Activated CD4-positive, alpha-beta memory T cell treated with anti-CD3 and anti-CD28 coated beads, Interleukin-2, amount 10 ng/mL, durations not matched to agents 7 days and 5 days (primary cell): ENCODE measurements around the gene STARD13. TPM values are rescaled to one million over a fixed set of nuclear protein-coding genes. Genes with fewer than 3 reads are reported as not detected.

Source experiments
- CTCF ChIA-PET: fragments of 350-600 bp; sonication (Branson Sonifier 250); formaldehyde crosslinking; loops from one replicate; lab custom pipeline; 2021; ENCODE audit warnings: antibody characterized with exemption, inconsistent platforms; lab: Charles Lee
- POLR2A ChIA-PET: fragments of 350-600 bp; sonication (Branson Sonifier 250); formaldehyde crosslinking; loops from one replicate; lab custom pipeline; 2021; ENCODE audit warnings: antibody characterized with exemption; lab: Charles Lee
- DNase-seq: peaks from one replicate; pipeline ENCODE4 v3.0.0-alpha.2; 2020
- H3K27ac Mint-ChIP-seq: one replicate; pipeline ENCODE4 v1.8.0; 2021; ENCODE audit warnings: mild to moderate bottlenecking, mixed read lengths
- H3K27me3 Mint-ChIP-seq: one replicate; pipeline ENCODE4 v1.8.0; 2021; ENCODE audit warnings: mixed read lengths
- H3K36me3 Mint-ChIP-seq: one replicate; pipeline ENCODE4 v1.8.0; 2021; ENCODE audit warnings: low read depth, mixed read lengths
- H3K4me1 Mint-ChIP-seq: one replicate; pipeline ENCODE4 v1.8.0; 2021; ENCODE audit warnings: mixed read lengths
- H3K4me3 Mint-ChIP-seq: one replicate; pipeline ENCODE4 v1.8.0; 2021; ENCODE audit warnings: mild to moderate bottlenecking, mixed read lengths
- H3K9me3 Mint-ChIP-seq: one replicate; pipeline ENCODE4 v1.8.0; 2021; ENCODE audit warnings: mixed read lengths
- total RNA-seq, 2 experiments: library from RNA; stranded (reverse); gene quantifications; one replicate each; pipeline ENCODE4 v1.2.3, GENCODE V29; 2021

The STARD13 gene
- total RNA-seq, 2 experiments from 2014 or later: 0.15 to 0.20 TPM

DNA sequence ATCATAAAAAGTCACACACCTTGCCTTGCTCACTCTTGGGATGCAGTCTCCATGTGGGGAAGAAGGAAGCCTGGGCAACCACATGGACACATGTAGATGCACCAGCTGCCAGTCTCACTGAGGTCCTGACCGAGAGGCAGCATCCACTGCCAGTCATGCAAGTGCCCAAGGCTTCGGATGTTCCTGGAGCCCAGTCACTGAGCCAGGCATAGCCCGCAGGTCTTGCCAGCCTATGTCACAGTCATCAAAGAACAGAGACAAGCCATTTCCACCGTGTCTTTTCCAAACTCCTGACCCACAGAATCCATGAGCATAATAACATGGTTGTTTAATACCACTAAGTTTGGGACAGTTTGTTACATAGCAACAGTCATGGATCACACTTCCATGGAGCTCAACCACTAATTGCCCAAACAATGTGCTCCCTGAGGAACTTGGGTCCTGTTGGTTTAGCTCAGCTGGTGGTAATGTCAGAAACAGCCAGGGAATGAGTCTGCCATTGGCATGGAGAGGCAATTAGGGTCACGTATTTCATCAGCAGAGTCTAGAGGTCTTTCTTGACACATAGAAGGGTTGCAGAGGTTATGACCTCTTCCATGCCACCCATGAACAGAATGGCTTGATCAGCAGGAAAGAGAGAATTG lies 21.5 kb downstream of the STARD13 start:
- ChIA-PET POLR2A (no interaction called here), CTCF (no interaction called here)
- Mint-ChIP-seq H3K36me3 (no peaks in the 10 kb centered on the region), H3K4me1 (no peaks in the 10 kb centered on the region), H3K4me3 (no peak overlapping the region), H3K9me3 (no peaks in the 10 kb centered on the region), H3K27ac (no peak overlapping the region), H3K27me3 (peaks cover 4% of the 10 kb centered on the region)
- no peak for DNase-seq

DNA sequence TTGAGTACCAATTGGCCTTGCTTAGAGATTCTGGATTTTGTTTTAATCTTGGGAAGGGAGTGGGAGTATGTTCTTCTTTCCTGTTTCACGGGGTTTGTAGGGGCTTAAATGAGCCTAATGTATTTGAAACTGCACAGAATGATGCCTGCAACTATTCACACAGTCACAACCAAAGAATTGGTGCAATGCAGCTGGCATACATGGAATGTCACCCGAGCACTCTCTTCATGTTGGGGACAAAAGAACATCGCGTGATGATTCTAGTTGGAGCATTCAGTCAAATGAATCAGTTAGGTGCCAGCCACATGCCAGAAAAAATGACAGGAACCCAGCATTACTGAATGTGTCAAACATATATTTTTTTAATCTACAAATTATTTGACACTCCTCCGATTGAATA lies 22.1 kb downstream of the STARD13 start:
- no peak overlapping the region for H3K4me3 Mint-ChIP-seq
- H3K9me3 Mint-ChIP-seq: no peaks in the 10 kb centered on the region
- CTCF ChIA-PET: no interaction called here
- POLR2A ChIA-PET: no interaction called here
- no peak for DNase-seq
- H3K27ac Mint-ChIP-seq: no peak overlapping the region
- no peaks in the 10 kb centered on the region for H3K36me3 Mint-ChIP-seq
- H3K4me1 Mint-ChIP-seq: no peaks in the 10 kb centered on the region
- H3K27me3 Mint-ChIP-seq: peaks cover 4% of the 10 kb centered on the region

DNA sequence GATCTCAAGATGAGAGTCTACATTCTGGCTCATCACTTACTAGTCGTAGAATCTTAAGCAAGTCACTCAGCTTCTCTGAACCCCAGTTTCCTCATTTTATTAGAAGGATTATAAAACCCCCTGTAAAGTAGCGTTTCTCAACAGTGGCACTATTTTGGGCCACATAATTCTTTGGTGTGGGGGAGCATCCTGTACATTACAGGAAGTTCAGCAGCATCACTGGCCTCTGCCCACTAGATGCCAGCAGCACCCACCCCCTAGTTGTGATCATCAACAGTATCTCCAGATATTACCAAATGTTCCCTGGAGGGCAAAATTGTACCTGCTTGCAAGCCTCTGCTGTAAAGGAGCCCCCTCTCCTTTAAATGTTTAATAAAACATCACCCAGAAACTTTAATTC lies 22.6 kb downstream of the STARD13 start:
- CTCF ChIA-PET: no interaction called here
- H3K27me3 Mint-ChIP-seq: peaks cover 4% of the 10 kb centered on the region
- no peak overlapping the region for H3K4me3 Mint-ChIP-seq
- H3K9me3 Mint-ChIP-seq: no peaks in the 10 kb centered on the region
- DNase-seq: no peak
- POLR2A ChIA-PET: no interaction called here
- H3K36me3 Mint-ChIP-seq: no peaks in the 10 kb centered on the region
- no peak overlapping the region for H3K27ac Mint-ChIP-seq
- H3K4me1 Mint-ChIP-seq: no peaks in the 10 kb centered on the region

DNA sequence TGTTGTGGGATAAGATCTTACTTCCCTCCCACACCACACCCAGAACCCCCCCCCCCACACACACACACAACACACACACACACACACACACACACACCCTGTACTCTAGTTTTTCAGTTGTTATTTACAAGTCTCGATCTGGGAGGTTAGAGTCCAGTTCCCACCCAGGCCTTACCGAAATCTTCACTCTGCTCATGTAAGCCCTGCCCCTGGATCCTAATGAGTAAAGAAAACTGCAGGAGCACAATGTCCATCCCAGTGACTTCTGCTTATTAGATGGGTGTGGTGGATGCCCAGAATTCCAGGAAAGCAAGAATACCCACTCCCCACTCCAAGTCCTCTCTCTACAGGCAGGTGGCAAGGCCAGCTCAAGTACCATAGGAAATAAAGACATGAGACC lies 23.0 kb downstream of the STARD13 start:
- H3K36me3 Mint-ChIP-seq: no peaks in the 10 kb centered on the region
- H3K9me3 Mint-ChIP-seq: no peaks in the 10 kb centered on the region
- ChIA-PET POLR2A (no interaction called here), CTCF (no interaction called here)
- no peak for DNase-seq
- H3K27me3 Mint-ChIP-seq: peaks cover 4% of the 10 kb centered on the region
- H3K4me1 Mint-ChIP-seq: no peaks in the 10 kb centered on the region
- no peak overlapping the region for H3K27ac Mint-ChIP-seq
- H3K4me3 Mint-ChIP-seq: no peak overlapping the region

DNA sequence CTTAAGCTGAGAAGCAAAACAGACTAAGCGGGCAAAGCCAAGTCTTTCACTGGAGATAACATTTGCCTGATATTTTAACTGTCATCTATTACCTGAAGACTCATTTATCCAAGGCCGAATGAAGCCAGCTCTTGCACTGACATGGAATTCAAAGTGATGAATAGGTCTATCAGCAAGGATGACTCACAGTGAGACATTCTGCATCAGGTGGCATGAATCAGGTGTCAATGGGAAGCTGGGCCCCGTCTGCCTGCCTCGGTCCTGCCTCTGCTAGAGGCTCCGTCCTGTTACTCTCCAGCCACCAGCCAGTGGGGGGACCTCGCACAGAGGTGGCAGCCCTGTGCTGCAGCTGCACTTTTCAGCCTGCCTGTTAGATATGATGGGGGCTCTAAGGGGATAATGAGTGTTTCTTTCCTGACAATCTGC lies 23.5 kb downstream of the STARD13 start:
- no peaks in the 10 kb centered on the region for H3K9me3 Mint-ChIP-seq
- POLR2A ChIA-PET: no interaction called here
- H3K4me1 Mint-ChIP-seq: no peaks in the 10 kb centered on the region
- DNase-seq: no peak
- H3K27me3 Mint-ChIP-seq: peaks cover 4% of the 10 kb centered on the region
- no peak overlapping the region for H3K27ac Mint-ChIP-seq
- CTCF ChIA-PET: no interaction called here
- no peaks in the 10 kb centered on the region for H3K36me3 Mint-ChIP-seq
- H3K4me3 Mint-ChIP-seq: no peak overlapping the region

DNA sequence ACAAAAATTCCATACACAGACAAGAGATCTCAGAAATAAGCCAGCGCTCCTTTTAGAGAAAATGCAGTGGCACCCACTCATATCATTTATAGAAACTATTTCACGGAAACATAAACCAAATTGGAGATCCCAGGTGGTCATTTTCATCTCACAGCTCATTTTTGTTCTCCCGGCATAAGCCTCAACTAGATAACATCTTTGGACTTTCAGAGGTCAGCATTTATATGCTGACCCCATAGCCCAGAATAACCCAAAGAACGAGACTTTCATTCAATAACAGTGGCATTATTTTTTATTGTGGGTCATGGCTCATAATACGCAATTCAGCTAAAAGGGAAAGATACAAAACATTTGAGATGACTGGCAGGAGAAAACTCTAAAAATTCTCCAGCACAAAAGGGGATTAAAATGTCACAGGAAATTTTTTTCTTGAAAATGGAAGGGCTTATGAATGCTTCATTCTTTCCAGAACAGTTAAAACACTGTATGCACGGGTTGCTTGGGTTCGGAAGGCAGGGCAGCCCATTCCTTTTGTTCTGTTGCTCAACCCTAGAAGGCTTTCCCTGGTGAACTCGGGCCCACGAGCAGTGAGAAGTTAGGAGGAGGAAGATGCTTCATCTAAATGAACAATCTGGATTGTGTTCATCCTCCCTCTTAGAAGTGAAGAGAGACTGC lies 24.0 kb downstream of the STARD13 start:
- H3K4me1 Mint-ChIP-seq: no peaks in the 10 kb centered on the region
- no peaks in the 10 kb centered on the region for H3K36me3 Mint-ChIP-seq
- H3K27me3 Mint-ChIP-seq: peaks cover 6% of the 10 kb centered on the region
- no peaks in the 10 kb centered on the region for H3K9me3 Mint-ChIP-seq
- no peak for DNase-seq
- H3K27ac Mint-ChIP-seq: no peak overlapping the region
- ChIA-PET POLR2A (no interaction called here), CTCF (no interaction called here)
- H3K4me3 Mint-ChIP-seq: no peak overlapping the region

DNA sequence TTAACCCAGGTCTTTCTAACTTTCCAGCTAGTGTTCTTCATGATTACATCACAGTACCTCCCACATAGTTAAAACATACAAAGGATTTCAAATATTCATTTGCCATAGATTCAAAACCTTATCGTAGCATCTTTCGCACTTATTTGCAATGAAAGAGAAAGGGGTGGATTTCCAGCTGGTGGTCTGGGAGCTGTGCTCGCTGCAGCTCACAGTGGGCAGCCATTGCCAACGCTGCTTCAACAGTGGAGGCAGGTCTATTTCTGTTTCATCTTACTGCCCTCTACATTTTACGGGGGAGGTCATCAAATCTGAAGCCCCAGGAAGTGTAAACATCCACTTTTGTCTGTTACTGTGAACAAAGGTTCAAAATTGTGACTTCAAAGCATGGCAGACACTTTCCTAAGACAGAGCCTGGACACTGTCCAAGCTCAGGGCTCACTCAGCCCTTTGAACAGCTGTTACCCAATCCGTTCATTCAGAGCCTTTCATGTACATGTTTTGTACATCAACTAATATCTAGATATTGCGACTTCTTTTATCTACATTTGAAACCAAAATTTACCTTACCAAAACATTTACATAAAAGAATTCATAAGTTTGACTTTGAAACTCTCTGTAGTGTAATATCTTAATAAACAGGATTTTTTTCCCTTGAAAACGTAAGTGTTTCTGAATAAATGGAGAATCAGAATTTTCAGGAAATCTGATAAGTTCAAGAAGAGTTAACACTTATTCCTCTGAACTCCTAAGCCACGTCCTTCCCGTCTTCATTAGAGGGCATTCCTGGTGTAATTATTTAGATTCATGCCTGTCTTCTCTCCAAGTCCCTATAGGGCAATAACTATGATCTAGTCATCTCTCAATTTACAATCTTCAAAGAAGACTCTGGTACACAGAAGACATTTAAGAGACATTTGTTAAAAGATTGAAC lies 25.1 kb downstream of the STARD13 start:
- H3K9me3 Mint-ChIP-seq: no peaks in the 10 kb centered on the region
- H3K36me3 Mint-ChIP-seq: no peaks in the 10 kb centered on the region
- CTCF ChIA-PET: interaction anchor here (0.6 kb wide), 1 partner anchor 34 kb away, joined by 3 read pairs; no protein-coding TSS in a partner anchor
- H3K27ac Mint-ChIP-seq: no peak overlapping the region
- POLR2A ChIA-PET: no interaction called here
- H3K27me3 Mint-ChIP-seq: peaks cover 4% of the 10 kb centered on the region
- H3K4me1 Mint-ChIP-seq: no peaks in the 10 kb centered on the region
- H3K4me3 Mint-ChIP-seq: no peak overlapping the region
- DNase-seq: no peak

DNA sequence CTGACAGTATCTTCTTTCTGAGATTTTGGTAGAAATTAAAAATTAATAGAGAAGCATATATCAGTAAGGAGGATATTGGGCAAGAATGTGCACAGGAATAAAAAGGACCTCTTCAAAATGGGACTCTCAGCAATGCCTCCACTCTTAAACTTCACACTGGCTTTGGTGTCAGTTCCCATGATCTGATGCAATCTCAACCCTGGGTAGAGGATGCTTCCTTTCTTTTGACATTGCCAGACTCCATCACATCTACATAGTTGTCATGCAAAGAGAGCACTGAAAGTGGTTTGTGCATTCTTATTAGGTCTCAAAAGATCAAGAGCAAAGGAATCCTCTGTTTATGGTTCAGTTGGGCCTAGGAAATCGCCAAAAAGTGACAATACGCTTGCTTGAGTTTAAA lies 26.3 kb downstream of the STARD13 start:
- CTCF ChIA-PET: no interaction called here
- no peak overlapping the region for H3K4me3 Mint-ChIP-seq
- H3K27me3 Mint-ChIP-seq: peaks cover 4% of the 10 kb centered on the region
- H3K9me3 Mint-ChIP-seq: no peaks in the 10 kb centered on the region
- H3K4me1 Mint-ChIP-seq: no peaks in the 10 kb centered on the region
- no peak overlapping the region for H3K27ac Mint-ChIP-seq
- no peaks in the 10 kb centered on the region for H3K36me3 Mint-ChIP-seq
- POLR2A ChIA-PET: no interaction called here
- no peak for DNase-seq

DNA sequence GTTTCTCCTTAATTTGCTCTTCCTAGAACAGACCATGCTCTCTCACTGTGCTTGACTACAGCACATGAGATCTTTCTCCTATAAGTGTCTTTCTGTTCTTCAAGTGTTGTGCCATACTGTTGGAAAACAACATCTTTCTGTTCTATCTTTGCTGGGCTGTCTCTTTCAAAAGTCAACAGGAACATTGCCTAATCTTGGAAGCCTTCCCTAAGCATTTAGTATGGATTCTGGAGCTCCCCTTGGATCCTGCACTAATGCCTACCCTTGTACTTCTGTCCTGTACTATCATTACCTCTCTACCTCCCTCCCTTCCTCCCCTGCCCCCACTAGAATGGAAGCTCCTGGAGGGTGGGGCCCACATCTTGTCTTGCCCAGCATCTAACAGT lies 26.8 kb downstream of the STARD13 start:
- no peaks in the 10 kb centered on the region for H3K36me3 Mint-ChIP-seq
- no peak overlapping the region for H3K27ac Mint-ChIP-seq
- no peak for DNase-seq
- POLR2A ChIA-PET: no interaction called here
- CTCF ChIA-PET: no interaction called here
- no peaks in the 10 kb centered on the region for H3K4me1 Mint-ChIP-seq
- H3K27me3 Mint-ChIP-seq: peaks cover 4% of the 10 kb centered on the region
- no peak overlapping the region for H3K4me3 Mint-ChIP-seq
- no peaks in the 10 kb centered on the region for H3K9me3 Mint-ChIP-seq

DNA sequence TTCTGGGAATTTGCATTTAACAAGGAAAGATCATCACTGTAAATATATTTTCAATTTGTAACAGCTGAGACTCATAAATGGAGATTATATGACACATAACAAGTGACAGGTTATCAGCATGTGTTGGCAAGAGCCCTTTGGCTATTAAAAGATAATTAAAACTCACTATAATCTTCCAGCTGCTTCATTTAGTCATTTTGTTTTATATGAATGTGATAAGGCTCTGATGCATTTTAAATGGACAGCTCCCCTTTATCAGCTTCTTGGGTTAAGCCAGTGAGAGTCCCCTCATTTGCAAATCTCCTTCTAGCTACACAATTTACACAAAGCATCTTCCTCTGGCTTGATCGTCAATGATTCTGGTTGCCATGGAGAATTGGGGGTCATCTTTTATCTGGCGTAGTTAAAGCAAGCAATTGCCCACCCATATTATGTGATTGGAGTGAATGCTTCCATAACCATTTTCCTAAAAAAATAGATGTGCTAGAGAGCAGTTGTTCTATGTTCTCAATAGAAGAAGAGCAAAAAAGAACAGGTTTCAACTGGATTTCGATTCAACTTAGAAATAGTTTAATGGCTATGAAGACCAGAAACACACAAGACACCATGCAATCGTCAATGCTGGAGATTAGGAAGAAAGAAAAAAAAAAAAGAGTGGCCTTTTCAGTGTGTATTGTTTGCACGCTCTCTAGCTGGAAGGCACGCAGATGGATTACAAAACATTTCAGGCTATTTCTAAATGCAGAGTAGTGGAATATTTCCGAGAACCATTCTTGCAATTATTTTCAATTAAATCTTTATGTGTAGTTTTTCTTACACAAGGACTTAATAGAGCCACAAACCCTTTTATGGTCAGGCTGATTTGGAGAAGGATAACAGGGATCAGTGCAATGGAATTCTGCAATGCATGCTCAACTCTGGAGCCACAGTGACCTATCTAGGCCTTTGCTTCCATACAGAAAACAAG lies 27.4 kb downstream of the STARD13 start:
- H3K27me3 Mint-ChIP-seq: peaks cover 4% of the 10 kb centered on the region
- no peak overlapping the region for H3K27ac Mint-ChIP-seq
- H3K4me1 Mint-ChIP-seq: no peaks in the 10 kb centered on the region
- no peak overlapping the region for H3K4me3 Mint-ChIP-seq
- H3K9me3 Mint-ChIP-seq: no peaks in the 10 kb centered on the region
- CTCF ChIA-PET: no interaction called here
- H3K36me3 Mint-ChIP-seq: no peaks in the 10 kb centered on the region
- DNase-seq: no peak
- POLR2A ChIA-PET: no interaction called here

DNA sequence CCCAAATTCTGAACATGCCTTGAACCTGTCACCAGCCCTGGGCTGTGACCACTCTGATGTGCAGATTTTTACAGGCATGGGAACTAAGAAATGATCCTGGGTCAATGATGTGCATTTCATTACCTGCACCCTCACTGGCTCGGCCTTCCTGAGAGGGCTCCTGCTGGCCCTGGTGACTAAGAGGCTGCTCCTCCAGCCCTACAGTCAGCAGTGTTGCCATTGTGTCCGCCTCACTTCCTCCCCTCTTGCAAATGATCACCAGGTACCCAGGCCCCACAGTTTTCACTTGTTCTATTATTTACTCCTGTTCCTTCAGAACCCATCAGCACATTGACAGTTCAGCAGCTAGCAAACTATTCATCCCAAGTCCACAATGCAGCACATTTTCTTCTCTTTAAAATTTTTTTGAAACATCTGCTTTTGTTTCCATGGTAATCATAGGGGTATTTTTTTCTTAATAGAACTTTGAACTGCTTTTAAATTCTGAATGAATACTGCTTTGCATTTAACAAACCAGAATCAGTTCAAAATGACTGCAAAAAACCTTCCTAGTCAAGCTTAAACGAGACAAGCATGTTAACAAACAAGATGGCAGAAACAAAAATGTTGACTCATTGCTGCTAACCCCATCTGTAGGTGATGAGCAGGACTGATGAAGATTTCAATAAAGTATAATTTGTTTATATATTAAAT lies 29.3 kb downstream of the STARD13 start:
- Mint-ChIP-seq H3K36me3 (no peaks in the 10 kb centered on the region), H3K27me3 (peaks cover 2% of the 10 kb centered on the region), H3K4me1 (no peaks in the 10 kb centered on the region), H3K4me3 (no peak overlapping the region), H3K27ac (no peak overlapping the region), H3K9me3 (no peaks in the 10 kb centered on the region)
- ChIA-PET CTCF (no interaction called here), POLR2A (no interaction called here)
- DNase-seq: no peak

DNA sequence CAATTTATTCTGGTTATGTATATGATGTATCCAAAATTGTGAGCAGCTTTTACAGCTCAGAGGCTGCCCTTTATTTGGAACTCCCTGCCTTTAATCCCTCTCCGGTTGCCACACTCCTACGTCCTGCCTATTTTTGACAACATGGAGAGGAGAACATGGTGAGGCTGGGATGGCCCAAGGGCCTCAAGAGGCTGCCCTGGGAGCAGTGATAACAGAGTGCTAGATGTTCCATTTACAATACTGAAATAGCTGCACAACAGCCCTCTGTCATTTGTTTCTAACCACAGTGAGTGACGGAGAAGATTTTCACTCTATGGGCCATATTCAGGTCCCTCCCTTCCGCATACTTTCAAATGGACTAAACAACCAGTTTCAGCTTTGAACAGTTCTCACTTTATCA lies 33.4 kb downstream of the STARD13 start:
- no peak for DNase-seq
- Mint-ChIP-seq H3K27me3 (peaks cover 2% of the 10 kb centered on the region), H3K27ac (no peak overlapping the region), H3K4me3 (no peak overlapping the region), H3K36me3 (no peaks in the 10 kb centered on the region), H3K9me3 (no peaks in the 10 kb centered on the region), H3K4me1 (no peaks in the 10 kb centered on the region)
- CTCF ChIA-PET: no interaction called here
- POLR2A ChIA-PET: no interaction called here
